DMS53 treated with DMSO at 0.1 percent for 48 hours (cell line): ENCODE data around the gene BICDL2.
"Not testable (repeated sequence)": the region's sequence is repeated elsewhere in the genome, so short reads cannot be mapped to it uniquely, and the experiment has no call there.

Source experiments
- DNase-seq: peaks from one replicate; lab custom pipeline; 2025; ENCODE audit not compliant: unreplicated experiment; lab: John Stamatoyannopoulos, UW

BICDL2 gene

GRCh38 chr16:3065742-3066439, 29.1 kb upstream of the BICDL2 start:
- no peak for DNase-seq

GRCh38 chr16:3065069-3065741, 28.5 kb upstream of the BICDL2 start, which contains the start of gene IL32:
TSS of gene IL32 (plus strand) at chr16:3065640. CDS start at chr16:3065812, 172 bp downstream.
- no peak for DNase-seq

GRCh38 chr16:3063625-3064386, 27.1 kb upstream of the BICDL2 start:
- DNase-seq: no peak

GRCh38 chr16:3062553-3062952, 25.8 kb upstream of the BICDL2 start:
- DNase-seq: no peak

- no peak for DNase-seq
Measured at GRCh38 chr16:3060339-3061127, 23.8 kb upstream of the BICDL2 start.

- no peak for DNase-seq
Measured at GRCh38 chr16:3059723-3060242, 23.0 kb upstream of the BICDL2 start.

- DNase-seq: peak; percentile 32
Measured at GRCh38 chr16:3059041-3059722, 22.4 kb upstream of the BICDL2 start.

- DNase-seq: no peak
Measured at GRCh38 chr16:3058139-3059030, 21.6 kb upstream of the BICDL2 start.

GRCh38 chr16:3057181-3058138, 20.7 kb upstream of the BICDL2 start:
- DNase-seq: no peak

GRCh38 chr16:3056336-3057180, 19.8 kb upstream of the BICDL2 start:
- no peak for DNase-seq

GRCh38 chr16:3055734-3056115, 19.0 kb upstream of the BICDL2 start:
- not testable (repeated sequence) for DNase-seq

- no peak for DNase-seq
Measured at GRCh38 chr16:3054965-3055733, 18.4 kb upstream of the BICDL2 start.

GRCh38 chr16:3053330-3053710, 16.6 kb upstream of the BICDL2 start:
- DNase-seq: not testable (repeated sequence)

GRCh38 chr16:3052571-3053329, 16.0 kb upstream of the BICDL2 start:
- DNase-seq: not testable (repeated sequence)

- no peak for DNase-seq
Measured at GRCh38 chr16:3051494-3051893, 14.8 kb upstream of the BICDL2 start.

GRCh38 chr16:3051009-3051408, 14.3 kb upstream of the BICDL2 start:
- no peak for DNase-seq
